ENCODE data around the gene DEDD.

DEDD gene

DNA sequence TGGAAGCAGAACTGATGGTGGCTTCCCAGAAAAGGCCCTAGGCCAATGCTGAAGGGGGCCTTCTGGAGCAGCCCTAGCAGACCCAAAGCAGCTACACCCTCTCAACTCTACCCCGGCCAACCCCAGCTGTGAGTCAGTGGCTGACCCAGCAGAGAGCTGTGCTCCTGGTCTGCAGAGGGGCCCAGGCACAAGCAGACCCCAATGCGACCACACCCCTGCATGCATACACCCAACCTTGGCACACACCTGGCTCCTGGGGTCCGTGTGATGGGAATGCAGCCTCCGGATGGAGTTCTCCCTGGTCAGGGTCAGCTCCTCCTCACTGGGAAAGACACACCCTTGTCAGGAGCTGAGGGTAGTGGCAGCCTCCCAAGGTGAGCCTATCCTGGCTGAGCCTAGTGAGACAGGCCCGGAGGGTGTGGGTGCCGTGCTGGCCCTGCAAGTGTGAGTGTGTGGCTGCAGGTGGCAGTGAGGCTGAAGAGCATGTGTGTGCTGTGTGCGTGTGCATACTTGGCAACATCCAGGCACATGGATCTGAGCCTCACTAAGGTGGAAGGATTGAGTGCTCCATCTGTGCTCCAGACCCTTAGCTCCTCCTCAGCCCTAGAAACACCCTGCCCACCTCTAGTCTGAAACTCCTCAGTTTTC lies 58.9 kb downstream of the DEDD start:
- no peak for DNase-seq (ENCODE audit: low read depth, low spot score)

- no peak for DNase-seq (ENCODE audit: low read depth, low spot score)
Observed at GRCh38 chr1:161072751-161073449, 59.6 kb downstream of the DEDD start.

DNA sequence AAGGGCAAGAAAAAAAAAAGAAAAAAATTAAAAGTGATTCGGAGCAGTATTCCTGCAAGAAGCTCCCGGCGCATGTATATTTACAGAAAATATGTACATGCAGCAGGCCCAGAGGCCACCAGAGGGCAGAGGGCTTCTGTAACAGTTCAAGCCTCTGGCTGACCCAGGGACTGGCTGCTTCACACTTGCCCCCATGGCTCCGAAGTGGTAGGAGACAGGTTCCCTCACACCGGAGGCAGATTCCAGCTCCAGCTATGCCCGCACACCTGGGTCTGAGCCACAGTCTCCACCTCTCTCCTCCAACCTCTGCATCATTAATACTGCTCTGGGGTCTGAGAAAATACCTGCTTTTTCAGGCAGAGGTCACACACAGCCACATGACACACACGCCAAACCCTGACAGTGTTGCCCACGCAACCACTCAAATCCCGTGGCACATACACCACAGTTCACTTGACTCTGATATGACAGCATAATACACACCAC lies 60.5 kb downstream of the DEDD start:
- no peak for DNase-seq (ENCODE audit: low read depth, low spot score)
